NCI-H146 treated with DMSO at 0.1 percent for 48 hours (cell line): ENCODE data around the gene CNDP1.
A peak's percentile ranks its signal among the peaks of the same experiment; 100 is the strongest.
"Not testable (repeated sequence)": the region's sequence is repeated elsewhere in the genome, so short reads cannot be mapped to it uniquely, and the experiment has no call there.

Experiments used
- DNase-seq: peaks from one replicate; lab custom pipeline; 2025; ENCODE audit not compliant: unreplicated experiment; lab: John Stamatoyannopoulos, UW

CNDP1 gene

GRCh38 chr18:74541703-74542555, 7.6 kb downstream of the CNDP1 start:
- DNase-seq, result no peak

GRCh38 chr18:74544898-74545297, 10.6 kb downstream of the CNDP1 start:
- no peak for DNase-seq

- no peak for DNase-seq
These were observed 11.7 kb downstream of the CNDP1 start for GRCh38 chr18:74546007-74546406.

GRCh38 chr18:74546751-74547530, 12.6 kb downstream of the CNDP1 start:
- DNase-seq, result no peak

GRCh38 chr18:74547860-74548259, 13.6 kb downstream of the CNDP1 start:
- DNase-seq, result no peak

GRCh38 chr18:74549591-74550104, 15.3 kb downstream of the CNDP1 start:
- DNase-seq, result no peak

- no peak for DNase-seq
These were observed 16.6 kb downstream of the CNDP1 start for GRCh38 chr18:74550886-74551285.

- DNase-seq, result no peak
These were observed 17.2 kb downstream of the CNDP1 start for GRCh38 chr18:74551452-74551851.

- DNase-seq, result peak; percentile 90
These were observed 17.7 kb downstream of the CNDP1 start for GRCh38 chr18:74551936-74552555.

- DNase-seq, result no peak
These were observed 21.8 kb downstream of the CNDP1 start for GRCh38 chr18:74556126-74556525.

- no peak for DNase-seq
These were observed 23.8 kb downstream of the CNDP1 start for GRCh38 chr18:74558096-74558495.

- no peak for DNase-seq
These were observed 27.9 kb downstream of the CNDP1 start for GRCh38 chr18:74562131-74562730.

- DNase-seq, result no peak
These were observed 28.5 kb downstream of the CNDP1 start for GRCh38 chr18:74562775-74563174.

GRCh38 chr18:74563999-74564398, 29.7 kb downstream of the CNDP1 start:
- DNase-seq, result no peak

GRCh38 chr18:74565164-74565563, 30.9 kb downstream of the CNDP1 start:
- DNase-seq, result not testable (repeated sequence)

GRCh38 chr18:74565993-74566392, 31.7 kb downstream of the CNDP1 start:
- DNase-seq, result not testable (repeated sequence)

- DNase-seq, result no peak
These were observed 33.5 kb downstream of the CNDP1 start for GRCh38 chr18:74567822-74568221.

GRCh38 chr18:74569401-74569800, 35.1 kb downstream of the CNDP1 start:
- no peak for DNase-seq

- DNase-seq, result no peak
These were observed 36.0 kb downstream of the CNDP1 start for GRCh38 chr18:74570266-74570665.

GRCh38 chr18:74571895-74572680, 37.8 kb downstream of the CNDP1 start:
- no peak for DNase-seq
